H1 (cell line): ENCODE results near the gene LPXN. TPM values are rescaled to one million over a fixed set of nuclear protein-coding genes. Genes with fewer than 3 reads are reported as not detected.

Experiments used
- ASH2L ChIP-seq: fragments of 200-600, 300-600 bp; sonication (generic); IDR thresholded peaks from one replicate; pipeline ENCODE4 v1.7.1; 2017; ENCODE audit warnings: low read length
- E2F6 ChIP-seq: IDR thresholded peaks from 2 replicates; pipeline ENCODE4 v1.6.1; 2012; ENCODE audit warnings: inconsistent platforms
- EZH2 ChIP-seq: fragments of 200-600 bp; sonication (generic); IDR thresholded peaks from 2 replicates; pipeline ENCODE4 v1.7.1; 2012; ENCODE audit warnings: low read depth, mild to moderate bottlenecking, moderate library complexity, low read length, inconsistent platforms; ENCODE audit not compliant: severe bottlenecking
- HDAC2 ChIP-seq, 2 experiments: fragments of 300-600 bp in 1 of 2; sonication (generic) in 1 of 2; IDR thresholded peaks; 2 replicates each; pipeline ENCODE4 v1.6.1; 2011 to 2012; ENCODE audit warnings: low read depth in 2 of 2, low read length in 2 of 2, mild to moderate bottlenecking in 2 of 2, moderate library complexity in 2 of 2, borderline replicate concordance in 1 of 2, inconsistent platforms in 1 of 2
- SRF ChIP-seq: IDR thresholded peaks from 2 replicates; pipeline ENCODE4 v1.6.1; 2011; ENCODE audit warnings: mild to moderate bottlenecking, low read depth, low read length, moderate library complexity
- YY1 ChIP-seq: IDR thresholded peaks from 2 replicates; pipeline ENCODE4 v1.6.1; 2011; ENCODE audit warnings: low read depth, mild to moderate bottlenecking, low read length
- polyA plus RNA-seq, 7 experiments: library from polyadenylated mRNA; depleted of rRNA in 3 of 7; stranded (reverse) in 5 of 7; unstranded in 2 of 7; fragments of >200 nt in 5 of 7; fragments of 200-250 nt in 2 of 7; gene quantifications; 1 replicate in 5 of 7; 2 replicates in 1 of 7; 4 replicates in 1 of 7; pipeline versions ENCODE4 v1.2.1 to v1.2.3, GENCODE V29; 2011 to 2013; ENCODE audit warnings: missing spikeins in 2 of 7, mixed read lengths in 2 of 7
- total RNA-seq: library from RNA; stranded (reverse); fragmentation: NEBNext Ultra II Directional; extraction: Animal tissue kit (Norgen Biotek cat#: 25700); gene quantifications from 2 replicates; pipeline ENCODE4 v1.2.1, GENCODE V29; 2021
- TF ChIP-seq, protein P1 (sequence below): fragments of 300-600 bp; sonication (generic); IDR thresholded peaks from 2 replicates; pipeline ENCODE4 v1.7.1; 2012; ENCODE audit warnings: low read length, moderate library complexity, mild to moderate bottlenecking, inconsistent platforms; ENCODE audit not compliant: insufficient replicate concordance

Gene LPXN
- total and polyA plus RNA-seq, 2 of the 8 experiments (the other 6 are each of a cell fraction or from before 2014, with no cell fraction given): 1.4 to 2.7 TPM

GRCh38 chr11:58546841-58547240, 28.8 kb downstream of the LPXN start (continued):
- TF ChIP-seq E2F6: no peak
- TF ChIP-seq SRF: no peak
- TF ChIP-seq YY1: no peak
- no peak for TF ChIP-seq HDAC2 (IDR thresholded peaks at IDR 0.05; ENCODE audit: borderline replicate concordance in 1 of 2, low read depth in 2 of 2, low read length in 2 of 2)
- TF ChIP-seq EZH2: no peak
- no peak for TF ChIP-seq ASH2L
- TF ChIP-seq, protein P1, sequence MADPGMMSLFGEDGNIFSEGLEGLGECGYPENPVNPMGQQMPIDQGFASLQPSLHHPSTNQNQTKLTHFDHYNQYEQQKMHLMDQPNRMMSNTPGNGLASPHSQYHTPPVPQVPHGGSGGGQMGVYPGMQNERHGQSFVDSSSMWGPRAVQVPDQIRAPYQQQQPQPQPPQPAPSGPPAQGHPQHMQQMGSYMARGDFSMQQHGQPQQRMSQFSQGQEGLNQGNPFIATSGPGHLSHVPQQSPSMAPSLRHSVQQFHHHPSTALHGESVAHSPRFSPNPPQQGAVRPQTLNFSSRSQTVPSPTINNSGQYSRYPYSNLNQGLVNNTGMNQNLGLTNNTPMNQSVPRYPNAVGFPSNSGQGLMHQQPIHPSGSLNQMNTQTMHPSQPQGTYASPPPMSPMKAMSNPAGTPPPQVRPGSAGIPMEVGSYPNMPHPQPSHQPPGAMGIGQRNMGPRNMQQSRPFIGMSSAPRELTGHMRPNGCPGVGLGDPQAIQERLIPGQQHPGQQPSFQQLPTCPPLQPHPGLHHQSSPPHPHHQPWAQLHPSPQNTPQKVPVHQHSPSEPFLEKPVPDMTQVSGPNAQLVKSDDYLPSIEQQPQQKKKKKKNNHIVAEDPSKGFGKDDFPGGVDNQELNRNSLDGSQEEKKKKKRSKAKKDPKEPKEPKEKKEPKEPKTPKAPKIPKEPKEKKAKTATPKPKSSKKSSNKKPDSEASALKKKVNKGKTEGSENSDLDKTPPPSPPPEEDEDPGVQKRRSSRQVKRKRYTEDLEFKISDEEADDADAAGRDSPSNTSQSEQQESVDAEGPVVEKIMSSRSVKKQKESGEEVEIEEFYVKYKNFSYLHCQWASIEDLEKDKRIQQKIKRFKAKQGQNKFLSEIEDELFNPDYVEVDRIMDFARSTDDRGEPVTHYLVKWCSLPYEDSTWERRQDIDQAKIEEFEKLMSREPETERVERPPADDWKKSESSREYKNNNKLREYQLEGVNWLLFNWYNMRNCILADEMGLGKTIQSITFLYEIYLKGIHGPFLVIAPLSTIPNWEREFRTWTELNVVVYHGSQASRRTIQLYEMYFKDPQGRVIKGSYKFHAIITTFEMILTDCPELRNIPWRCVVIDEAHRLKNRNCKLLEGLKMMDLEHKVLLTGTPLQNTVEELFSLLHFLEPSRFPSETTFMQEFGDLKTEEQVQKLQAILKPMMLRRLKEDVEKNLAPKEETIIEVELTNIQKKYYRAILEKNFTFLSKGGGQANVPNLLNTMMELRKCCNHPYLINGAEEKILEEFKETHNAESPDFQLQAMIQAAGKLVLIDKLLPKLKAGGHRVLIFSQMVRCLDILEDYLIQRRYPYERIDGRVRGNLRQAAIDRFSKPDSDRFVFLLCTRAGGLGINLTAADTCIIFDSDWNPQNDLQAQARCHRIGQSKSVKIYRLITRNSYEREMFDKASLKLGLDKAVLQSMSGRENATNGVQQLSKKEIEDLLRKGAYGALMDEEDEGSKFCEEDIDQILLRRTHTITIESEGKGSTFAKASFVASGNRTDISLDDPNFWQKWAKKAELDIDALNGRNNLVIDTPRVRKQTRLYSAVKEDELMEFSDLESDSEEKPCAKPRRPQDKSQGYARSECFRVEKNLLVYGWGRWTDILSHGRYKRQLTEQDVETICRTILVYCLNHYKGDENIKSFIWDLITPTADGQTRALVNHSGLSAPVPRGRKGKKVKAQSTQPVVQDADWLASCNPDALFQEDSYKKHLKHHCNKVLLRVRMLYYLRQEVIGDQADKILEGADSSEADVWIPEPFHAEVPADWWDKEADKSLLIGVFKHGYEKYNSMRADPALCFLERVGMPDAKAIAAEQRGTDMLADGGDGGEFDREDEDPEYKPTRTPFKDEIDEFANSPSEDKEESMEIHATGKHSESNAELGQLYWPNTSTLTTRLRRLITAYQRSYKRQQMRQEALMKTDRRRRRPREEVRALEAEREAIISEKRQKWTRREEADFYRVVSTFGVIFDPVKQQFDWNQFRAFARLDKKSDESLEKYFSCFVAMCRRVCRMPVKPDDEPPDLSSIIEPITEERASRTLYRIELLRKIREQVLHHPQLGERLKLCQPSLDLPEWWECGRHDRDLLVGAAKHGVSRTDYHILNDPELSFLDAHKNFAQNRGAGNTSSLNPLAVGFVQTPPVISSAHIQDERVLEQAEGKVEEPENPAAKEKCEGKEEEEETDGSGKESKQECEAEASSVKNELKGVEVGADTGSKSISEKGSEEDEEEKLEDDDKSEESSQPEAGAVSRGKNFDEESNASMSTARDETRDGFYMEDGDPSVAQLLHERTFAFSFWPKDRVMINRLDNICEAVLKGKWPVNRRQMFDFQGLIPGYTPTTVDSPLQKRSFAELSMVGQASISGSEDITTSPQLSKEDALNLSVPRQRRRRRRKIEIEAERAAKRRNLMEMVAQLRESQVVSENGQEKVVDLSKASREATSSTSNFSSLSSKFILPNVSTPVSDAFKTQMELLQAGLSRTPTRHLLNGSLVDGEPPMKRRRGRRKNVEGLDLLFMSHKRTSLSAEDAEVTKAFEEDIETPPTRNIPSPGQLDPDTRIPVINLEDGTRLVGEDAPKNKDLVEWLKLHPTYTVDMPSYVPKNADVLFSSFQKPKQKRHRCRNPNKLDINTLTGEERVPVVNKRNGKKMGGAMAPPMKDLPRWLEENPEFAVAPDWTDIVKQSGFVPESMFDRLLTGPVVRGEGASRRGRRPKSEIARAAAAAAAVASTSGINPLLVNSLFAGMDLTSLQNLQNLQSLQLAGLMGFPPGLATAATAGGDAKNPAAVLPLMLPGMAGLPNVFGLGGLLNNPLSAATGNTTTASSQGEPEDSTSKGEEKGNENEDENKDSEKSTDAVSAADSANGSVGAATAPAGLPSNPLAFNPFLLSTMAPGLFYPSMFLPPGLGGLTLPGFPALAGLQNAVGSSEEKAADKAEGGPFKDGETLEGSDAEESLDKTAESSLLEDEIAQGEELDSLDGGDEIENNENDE: no peak
